Tibial nerve (tissue), 4 donors: ENCODE data around the gene RAI1.

Source experiments
- CTCF ChIP-seq, 5 experiments: fragments of 200-600 bp in 3 of 5; fragments of 450-650 bp in 2 of 5; sonication (generic) in 3 of 5; IDR thresholded peaks; one replicate each; pipeline ENCODE4 v1.5.1; 2016 to 2019; ENCODE audit warnings: antibody characterized with exemption in 5 of 5, mild to moderate bottlenecking in 3 of 5, moderate library complexity in 2 of 5
- EP300 ChIP-seq, 2 donors: sonication (generic); formaldehyde crosslinking; IDR thresholded peaks; one replicate each; pipeline ENCODE4 v1.6.1; 2017; ENCODE audit warnings: antibody characterized with exemption in 2 of 2, mild to moderate bottlenecking in 1 of 2
- POLR2A ChIP-seq, 2 donors: fragments of 450-650 bp; IDR thresholded peaks; one replicate each; pipeline ENCODE4 v1.6.1; 2017; ENCODE audit warnings: antibody characterized with exemption in 2 of 2, mild to moderate bottlenecking in 2 of 2, moderate library complexity in 2 of 2

DNA sequence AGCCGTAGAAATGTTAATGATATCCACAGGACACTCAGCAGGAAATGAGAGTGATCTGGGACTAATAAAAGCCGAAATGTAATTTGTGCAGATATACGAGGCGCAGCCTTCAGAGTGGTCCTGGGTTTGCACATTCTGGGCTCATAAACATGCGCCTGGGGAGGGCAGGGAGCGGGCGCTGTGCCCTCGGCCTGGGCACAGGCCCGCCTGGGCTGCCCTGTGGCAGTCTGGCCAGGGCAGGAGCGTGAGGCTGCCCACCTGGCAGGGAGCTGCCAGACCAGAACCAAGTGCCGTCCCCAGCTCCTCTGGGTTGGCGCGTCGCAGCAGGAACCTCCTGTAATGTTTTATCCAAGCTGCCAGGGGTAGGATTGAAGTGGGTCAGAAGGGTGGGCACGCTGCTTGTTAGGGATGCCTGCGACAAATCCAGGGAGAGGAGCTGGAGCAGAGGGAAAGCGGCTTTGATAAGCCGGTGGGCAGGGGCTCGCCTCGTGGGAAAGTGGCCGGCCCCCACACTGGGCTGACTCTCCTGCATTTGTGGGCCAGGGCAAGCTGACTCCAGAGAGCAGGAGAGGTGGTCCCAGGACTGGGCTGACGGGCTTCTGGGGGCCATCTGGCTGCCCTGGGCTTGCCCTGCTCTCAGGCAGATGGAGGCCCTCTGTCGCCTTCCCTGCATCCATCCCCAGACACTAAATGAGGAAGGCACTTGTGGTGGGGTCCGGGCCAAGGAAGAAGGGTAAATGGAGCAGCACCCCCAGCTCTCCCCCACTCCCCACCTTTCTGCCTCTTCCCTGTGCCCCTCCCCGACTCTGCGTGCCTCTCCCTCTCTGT lies 109.6 kb downstream of the RAI1 start:
- TF ChIP-seq CTCF (IDR thresholded peaks at IDR 0.05) (no peak), POLR2A (IDR thresholded peaks at IDR 0.05) (no peak), EP300 (IDR thresholded peaks at IDR 0.05) (no peak)
